Heart right ventricle (tissue), 16 donors: ENCODE results near the gene ELANE. TPM values are rescaled to one million over a fixed set of nuclear protein-coding genes. Genes with fewer than 3 reads are reported as not detected.
"Not testable (repeated sequence)": the region's sequence is repeated elsewhere in the genome, so short reads cannot be mapped to it uniquely, and the experiment has no call there.

ENCODE experiments used
- ATAC-seq, 8 donors: fragments of 200-7000 bp; cut with Tn5 transposase; one replicate each; pipeline ENCODE4 v1.9.1; 2020; ENCODE audit warnings: mild to moderate bottlenecking in 8 of 8, moderate library complexity in 8 of 8, moderate number of reproducible peaks in 1 of 8
- DNase-seq, 2 donors: peaks; one replicate each; pipeline ENCODE4 v3.0.0-alpha.2; 2020
- H3K27ac ChIP-seq, 10 donors: fragments of 200-600 bp; sonication (generic) in 2 of 10; one replicate each; pipeline versions ENCODE4 v1.5.0 to v1.8.0; 2020 to 2022; ENCODE audit warnings: mild to moderate bottlenecking in 3 of 10
- H3K27me3 ChIP-seq, 7 donors: fragments of 200-600 bp; one replicate each; pipeline ENCODE4 v1.8.0; 2021 to 2022; ENCODE audit warnings: mild to moderate bottlenecking in 2 of 7
- H3K36me3 ChIP-seq, 9 donors: fragments of 200-600 bp; sonication (generic) in 1 of 9; one replicate each; pipeline versions ENCODE4 v1.5.0 to v1.8.0; 2020 to 2022; ENCODE audit warnings: mild to moderate bottlenecking in 2 of 9
- H3K4me1 ChIP-seq, 9 donors: fragments of 200-600 bp; sonication (generic) in 1 of 9; one replicate each; pipeline versions ENCODE4 v1.5.0 to v1.8.0; 2020 to 2022; ENCODE audit warnings: mild to moderate bottlenecking in 4 of 9
- H3K4me3 ChIP-seq, 10 donors: fragments of 200-600 bp; sonication (generic) in 2 of 10; one replicate each; pipeline versions ENCODE4 v1.5.0 to v1.8.0; 2020 to 2022; ENCODE audit warnings: mild to moderate bottlenecking in 7 of 10, moderate library complexity in 2 of 10
- H3K9me3 ChIP-seq, 11 donors: fragments of 200-600 bp in 10 of 11; sonication (generic) in 2 of 11; one replicate each; pipeline versions ENCODE4 v1.5.0 to v1.8.0; 2013 to 2022; ENCODE audit warnings: mild to moderate bottlenecking in 2 of 11, control low read depth in 1 of 11, moderate library complexity in 1 of 11
- CTCF ChIP-seq, 9 donors: fragments of 200-600 bp; sonication (generic) in 2 of 9; IDR thresholded peaks; one replicate each; pipeline versions ENCODE4 v1.5.0 to v1.8.0; 2021 to 2022; ENCODE audit warnings: antibody characterized with exemption in 9 of 9, mild to moderate bottlenecking in 5 of 9, moderate library complexity in 1 of 9
- WGBS, 2 donors: extraction: QIAGEN DNeasy Blood & Tissue Kit; methylation state at CpG; one replicate each; pipeline ENCODE4 v1.1.7; 2013; ENCODE audit warnings: inconsistent platforms in 1 of 2; 5-methylcytosine and 5-hydroxymethylcytosine counted together
- intact Hi-C, 10 donors: fragments of 100-400 bp; cut with DNase I; formaldehyde crosslinking; loops; one replicate each; pipeline versions ENCODE4 v1.11.1 to v1.14.2; 2022
- polyA plus RNA-seq, 2 donors: library from polyadenylated mRNA; stranded (reverse); fragments of 200-250 nt; gene quantifications; one replicate each; pipeline ENCODE4 v1.2.3, GENCODE V29; 2013
- total RNA-seq, 10 donors: library from RNA; stranded (reverse); fragmentation: NEBNext Ultra II Directional in 3 of 10; extraction: Animal tissue kit (Norgen Biotek cat#: 25700) in 3 of 10; gene quantifications; one replicate each; pipeline versions ENCODE4 v1.2.1 to v1.2.4, GENCODE V29; 2021 to 2023
- donor health status: Arrhythmogenic right ventricular cardiomyopathy.
- donor health status: ischemic (EF 13 %, LVEDD 7.1; RV severe dilation, severe dysfunction).
- donor health status: healthy with polysubstance abuse.
- donor health status: DM: no; HTN: yes; CAD: no.
- donor health status: DM: no; HTN: no; CAD: no.
- donor health status: ischemic (EF 25% LVEDD 6.9; RV normal size, moderate dysfunction).
- donor health status: ischemic (EF 25% LVEDD 5.7; RV mildly dilated, moderate dysfunction).
- donor health status: healthy.
- donor health status: DM: yes; HTN: yes; CAD: no.
- donor health status: Ischemic cardiomyopathy.
- donor health status: ischemic (EF 35%, LVEDD 5.7; RV mildly dilated, moderate dysfunction).
- donor health status: nonischemic (EF 11% LVEDD 7.7; RV severe dilation, severe dysfunction).
- donor health status: DM: yes; HTN: yes; CAD: no.
- donor health status: PGD.
- donor health status: ischemic (EF 29% LVEDD 5.4; RV normal size, mild dysfunction).
- donor health status: nonischemic (EF 23%, LVEDD 6.1; RV moderate dilation, normal function).

ELANE gene
- total and polyA plus RNA-seq, 12 donors, result 0.26 to 5.4 (median 1.0) TPM; not detected in 3

GRCh38 chr19:853014-853585 is 997 bp downstream of the ELANE start:
- DNase-seq (no peak), ATAC-seq (no peak)
- Histone ChIP-seq H3K9me3 (no peaks in the 10 kb centered on the region), H3K4me3 (peak overlapping the region in 2 of 10 donors; percentile 16 to 28), H3K4me1 (peaks cover 7 to 29% (median 10%) of the 10 kb centered on the region in 9 donors), H3K36me3 (no peaks in the 10 kb centered on the region), H3K27me3 (peaks cover 0 to 50% (median 29%) of the 10 kb centered on the region in 7 donors), H3K27ac (no peak overlapping the region)
- intact Hi-C loops, result loop anchor here in 3 of 10 donors (10.0 kb wide), 3 partner anchors 58 to 132 kb away; partner anchors contain the start of genes PTBP1 (in 1 of the 3) and WDR18 (in 1 of the 3)
- 30 to 31% methylated on average over 55 to 67 of the region's 67 CpGs for WGBS, 2 donors
- no peak for TF ChIP-seq CTCF (IDR thresholded peaks at IDR 0.05)

DNA sequence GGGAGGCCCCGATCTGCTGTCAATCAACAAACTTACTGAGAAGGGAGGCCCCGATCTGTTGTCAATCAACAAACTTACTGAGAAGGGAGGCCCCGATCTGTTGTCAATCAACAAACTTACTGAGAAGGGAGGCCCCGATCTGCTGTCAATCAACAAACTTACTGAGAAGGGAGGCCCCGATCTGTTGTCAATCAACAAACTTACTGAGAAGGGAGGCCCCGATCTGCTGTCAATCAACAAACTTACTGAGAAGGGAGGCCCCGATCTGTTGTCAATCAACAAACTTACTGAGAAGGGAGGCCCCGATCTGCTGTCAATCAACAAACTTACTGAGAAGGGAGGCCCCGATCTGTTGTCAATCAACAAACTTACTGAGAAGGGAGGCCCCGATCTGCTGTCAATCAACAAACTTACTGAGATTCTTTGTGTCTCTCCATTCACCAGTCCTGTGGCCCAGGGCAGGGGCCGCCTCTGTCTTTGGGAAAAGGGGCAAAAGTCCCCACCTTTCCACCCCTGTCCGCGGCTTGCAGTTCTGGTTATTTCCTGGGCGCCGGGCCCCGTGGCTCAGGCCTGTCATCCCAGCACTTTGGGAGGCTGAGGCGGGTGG is 1.6 kb downstream of the ELANE start:
- H3K4me1 ChIP-seq, result peaks cover 7 to 30% (median 10%) of the 10 kb centered on the region in 9 donors
- not testable (repeated sequence) for H3K9me3 ChIP-seq, DNase-seq, ATAC-seq, H3K4me3 ChIP-seq, H3K27ac ChIP-seq, H3K36me3 ChIP-seq
- WGBS, 2 donors, result 78% methylated on average over 11 to 12 of the region's 17 CpGs
- peaks cover 0 to 53% (median 32%) of the 10 kb centered on the region in 7 donors for H3K27me3 ChIP-seq
- intact Hi-C loops, result loop anchor here in 3 of 10 donors (10.0 kb wide), 3 partner anchors 59 to 131 kb away; partner anchors contain the start of genes PTBP1 (in 1 of the 3) and WDR18 (in 1 of the 3)

DNA sequence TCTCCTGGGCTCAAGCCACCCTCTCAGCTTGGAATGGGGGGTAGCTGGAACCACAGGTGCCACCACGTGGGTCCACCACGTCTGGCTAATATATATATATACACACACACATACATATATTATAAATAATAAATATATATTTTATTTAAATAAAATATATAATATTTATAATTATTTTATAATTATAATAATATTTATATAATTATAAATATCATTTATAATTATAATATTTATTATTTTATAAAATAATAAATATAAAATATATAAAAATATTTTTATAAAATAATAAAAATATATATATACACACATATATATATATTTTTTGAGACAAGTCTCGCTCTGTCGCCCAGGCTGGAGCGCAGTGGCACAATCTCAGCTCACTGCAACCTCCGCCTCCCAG is 2.4 kb downstream of the ELANE start:
- Histone ChIP-seq H3K27ac (no peak overlapping the region), H3K9me3 (no peaks in the 10 kb centered on the region), H3K4me3 (no peak overlapping the region), H3K27me3 (peaks cover 0 to 61% (median 40%) of the 10 kb centered on the region in 7 donors), H3K4me1 (peaks cover 7 to 38% (median 10%) of the 10 kb centered on the region in 9 donors), H3K36me3 (no peaks in the 10 kb centered on the region)
- DNase-seq (no peak), ATAC-seq (no peak)
- intact Hi-C loops, result loop anchor here in 3 of 10 donors (10.0 kb wide), 3 partner anchors 60 to 130 kb away; partner anchors contain the start of genes PTBP1 (in 1 of the 3) and WDR18 (in 1 of the 3)
- TF ChIP-seq CTCF (IDR thresholded peaks at IDR 0.05), result no peak
- WGBS, 2 donors, result 73% methylated on average over 6 of the region's 6 CpGs

DNA sequence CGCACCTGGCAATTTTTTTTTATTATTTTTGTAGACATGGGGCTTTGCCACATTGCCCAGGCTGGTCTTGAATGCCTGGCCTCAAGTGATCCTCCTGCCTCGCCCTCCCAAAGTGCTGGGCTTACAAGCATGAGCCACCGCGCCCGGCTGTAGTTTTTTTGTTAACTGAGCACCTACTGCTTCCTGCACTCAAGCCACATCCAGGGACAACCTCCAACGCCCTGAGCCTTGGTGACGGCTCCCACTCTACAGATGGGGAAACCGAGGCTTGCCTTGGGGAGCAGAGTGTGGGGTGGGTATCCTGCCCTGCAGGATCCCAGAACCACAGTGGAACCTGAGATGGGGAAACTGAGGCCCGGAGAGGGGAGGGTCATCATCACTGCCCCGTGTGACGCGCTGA is 3.0 kb downstream of the ELANE start:
- no peak overlapping the region for H3K4me3 ChIP-seq
- WGBS, 2 donors, result 86 to 91% methylated on average over 12 of the region's 12 CpGs
- no peaks in the 10 kb centered on the region for H3K36me3 ChIP-seq
- peaks cover 0 to 67% (median 46%) of the 10 kb centered on the region in 7 donors for H3K27me3 ChIP-seq
- no peak overlapping the region for H3K27ac ChIP-seq
- peaks cover 7 to 42% (median 10%) of the 10 kb centered on the region in 9 donors for H3K4me1 ChIP-seq
- intact Hi-C loops, result loop anchor here in 5 of 10 donors (5.0 to 10.0 kb wide), 7 partner anchors 60 to 130 kb away; partner anchors contain the start of genes WDR18 (in 2 of the 5), KISS1R (in 1 of the 5) and PTBP1 (in 1 of the 5)
- H3K9me3 ChIP-seq, result no peaks in the 10 kb centered on the region
- ATAC-seq (no peak), DNase-seq (no peak)
- no peak for TF ChIP-seq CTCF (IDR thresholded peaks at IDR 0.05)
